ENCODE measurements around the gene SWT1. TPM values are rescaled to one million over a fixed set of nuclear protein-coding genes. Genes with fewer than 3 reads are reported as not detected.
"Not testable (repeated sequence)": the region's sequence is repeated elsewhere in the genome, so short reads cannot be mapped to it uniquely, and the experiment has no call there.

Gene SWT1
- total RNA-seq, 2 donors from 2014 or later: 5.9 to 6.1 TPM

GRCh38 chr1:185207170-185207569 lies 50.2 kb downstream of the SWT1 start:
- Mint-ChIP-seq H3K27me3 (ENCODE audit: low read depth) (no peaks in the 10 kb centered on the region), H3K36me3 (ENCODE audit: insufficient read depth in 2 of 2) (peaks cover 6 to 8% of the 10 kb centered on the region in 2 donors), H3K27ac (no peak overlapping the region), H3K9me3 (peaks cover 3 to 5% of the 10 kb centered on the region in 2 donors), H3K4me3 (no peak overlapping the region), H3K4me1 (ENCODE audit: low read depth) (no peaks in the 10 kb centered on the region)
- no peak for DNase-seq
- ATAC-seq (replicated peaks in 1 of 2): no peak

GRCh38 chr1:185207980-185208602 lies 51.1 kb downstream of the SWT1 start:
- Mint-ChIP-seq H3K4me1 (ENCODE audit: low read depth) (no peaks in the 10 kb centered on the region), H3K4me3 (no peak overlapping the region), H3K27me3 (ENCODE audit: low read depth) (no peaks in the 10 kb centered on the region), H3K27ac (no peak overlapping the region), H3K9me3 (peaks cover 3 to 6% of the 10 kb centered on the region in 2 donors), H3K36me3 (ENCODE audit: insufficient read depth in 2 of 2) (peaks cover 6 to 8% of the 10 kb centered on the region in 2 donors)
- ATAC-seq (replicated peaks in 1 of 2) (no peak), DNase-seq (no peak)

- Mint-ChIP-seq H3K36me3 (ENCODE audit: insufficient read depth in 2 of 2) (peaks cover 6 to 8% of the 10 kb centered on the region in 2 donors), H3K27me3 (ENCODE audit: low read depth) (no peaks in the 10 kb centered on the region), H3K27ac (no peak overlapping the region), H3K9me3 (peaks cover 3 to 6% of the 10 kb centered on the region in 2 donors), H3K4me3 (no peak overlapping the region), H3K4me1 (ENCODE audit: low read depth) (no peaks in the 10 kb centered on the region)
- no peak for DNase-seq
- no peak for ATAC-seq (replicated peaks in 1 of 2)
Observed at GRCh38 chr1:185208626-185209180, 51.7 kb downstream of the SWT1 start.

- H3K27me3 Mint-ChIP-seq (ENCODE audit: low read depth); H3K4me3 Mint-ChIP-seq; DNase-seq; ATAC-seq (replicated peaks in 1 of 2); H3K36me3 Mint-ChIP-seq (ENCODE audit: insufficient read depth in 2 of 2); H3K9me3 Mint-ChIP-seq; H3K4me1 Mint-ChIP-seq (ENCODE audit: low read depth); H3K27ac Mint-ChIP-seq: not testable (repeated sequence)
Observed at GRCh38 chr1:185209357-185209756, 52.4 kb downstream of the SWT1 start.

- Mint-ChIP-seq H3K4me1 (ENCODE audit: low read depth) (no peaks in the 10 kb centered on the region), H3K27ac (no peak overlapping the region), H3K27me3 (ENCODE audit: low read depth) (no peaks in the 10 kb centered on the region), H3K4me3 (no peak overlapping the region), H3K9me3 (peaks cover 3 to 6% of the 10 kb centered on the region in 2 donors), H3K36me3 (ENCODE audit: insufficient read depth in 2 of 2) (peaks cover 6 to 8% of the 10 kb centered on the region in 2 donors)
- no peak for ATAC-seq (replicated peaks in 1 of 2)
- no peak for DNase-seq
Observed at GRCh38 chr1:185213091-185213490, 56.1 kb downstream of the SWT1 start.

- H3K27ac Mint-ChIP-seq: no peak overlapping the region
- no peaks in the 10 kb centered on the region for H3K27me3 Mint-ChIP-seq (ENCODE audit: low read depth)
- DNase-seq (no peak), ATAC-seq (replicated peaks in 1 of 2) (no peak)
- no peak overlapping the region for H3K4me3 Mint-ChIP-seq
- peaks cover 0 to 2% of the 10 kb centered on the region in 2 donors for H3K9me3 Mint-ChIP-seq
- no peaks in the 10 kb centered on the region for H3K36me3 Mint-ChIP-seq (ENCODE audit: insufficient read depth in 2 of 2)
- no peaks in the 10 kb centered on the region for H3K4me1 Mint-ChIP-seq (ENCODE audit: low read depth)
Observed at GRCh38 chr1:185215911-185216310, 58.9 kb downstream of the SWT1 start.

GRCh38 chr1:185224132-185224531 lies 67.2 kb downstream of the SWT1 start:
- Mint-ChIP-seq H3K36me3 (ENCODE audit: insufficient read depth in 2 of 2) (peaks cover 3 to 7% of the 10 kb centered on the region in 2 donors), H3K27ac (peak overlapping the region; percentile 31), H3K27me3 (ENCODE audit: low read depth) (no peaks in the 10 kb centered on the region), H3K4me3 (no peak overlapping the region), H3K4me1 (ENCODE audit: low read depth) (no peaks in the 10 kb centered on the region), H3K9me3 (peaks cover 1 to 4% of the 10 kb centered on the region in 2 donors)
- no peak for DNase-seq
- ATAC-seq (replicated peaks in 1 of 2): no peak

- Mint-ChIP-seq H3K9me3 (peaks cover 1 to 4% of the 10 kb centered on the region in 2 donors), H3K36me3 (ENCODE audit: insufficient read depth in 2 of 2) (peaks cover 3 to 7% of the 10 kb centered on the region in 2 donors), H3K27ac (no peak overlapping the region), H3K27me3 (ENCODE audit: low read depth) (no peaks in the 10 kb centered on the region), H3K4me1 (ENCODE audit: low read depth) (no peaks in the 10 kb centered on the region), H3K4me3 (no peak overlapping the region)
- ATAC-seq (replicated peaks in 1 of 2) (no peak), DNase-seq (no peak)
Observed at GRCh38 chr1:185227161-185227560, 70.2 kb downstream of the SWT1 start.

- H3K36me3 Mint-ChIP-seq (ENCODE audit: insufficient read depth in 2 of 2): peaks cover 0 to 5% of the 10 kb centered on the region in 2 donors
- no peak for ATAC-seq (replicated peaks in 1 of 2)
- H3K4me1 Mint-ChIP-seq (ENCODE audit: low read depth): no peaks in the 10 kb centered on the region
- H3K9me3 Mint-ChIP-seq: peaks cover 1 to 4% of the 10 kb centered on the region in 2 donors
- no peak overlapping the region for H3K27ac Mint-ChIP-seq
- no peaks in the 10 kb centered on the region for H3K27me3 Mint-ChIP-seq (ENCODE audit: low read depth)
- H3K4me3 Mint-ChIP-seq: no peak overlapping the region
- DNase-seq: no peak
Observed at GRCh38 chr1:185228979-185229378, 72.0 kb downstream of the SWT1 start.

- Mint-ChIP-seq H3K4me3 (no peak overlapping the region), H3K27ac (no peak overlapping the region), H3K27me3 (ENCODE audit: low read depth) (no peaks in the 10 kb centered on the region), H3K4me1 (ENCODE audit: low read depth) (no peaks in the 10 kb centered on the region), H3K36me3 (ENCODE audit: insufficient read depth in 2 of 2) (no peaks in the 10 kb centered on the region), H3K9me3 (no peaks in the 10 kb centered on the region)
- DNase-seq (no peak), ATAC-seq (replicated peaks in 1 of 2) (no peak)
Observed at GRCh38 chr1:185229981-185230380, 73.0 kb downstream of the SWT1 start.

- H3K4me1 Mint-ChIP-seq (ENCODE audit: low read depth): no peaks in the 10 kb centered on the region
- no peak for DNase-seq
- no peak overlapping the region for H3K4me3 Mint-ChIP-seq
- H3K9me3 Mint-ChIP-seq: peaks cover 0 to 2% of the 10 kb centered on the region in 2 donors
- H3K36me3 Mint-ChIP-seq (ENCODE audit: insufficient read depth in 2 of 2): no peaks in the 10 kb centered on the region
- no peak overlapping the region for H3K27ac Mint-ChIP-seq
- H3K27me3 Mint-ChIP-seq (ENCODE audit: low read depth): no peaks in the 10 kb centered on the region
- peak; percentile 69 to 71 for ATAC-seq (replicated peaks in 1 of 2)
Observed at GRCh38 chr1:185232874-185233273, 75.9 kb downstream of the SWT1 start.

- not testable (repeated sequence) for H3K4me1 Mint-ChIP-seq (ENCODE audit: low read depth); H3K9me3 Mint-ChIP-seq; DNase-seq; ATAC-seq (replicated peaks in 1 of 2); H3K4me3 Mint-ChIP-seq; H3K27me3 Mint-ChIP-seq (ENCODE audit: low read depth); H3K27ac Mint-ChIP-seq; H3K36me3 Mint-ChIP-seq (ENCODE audit: insufficient read depth in 2 of 2)
Observed at GRCh38 chr1:185234183-185234582, 77.2 kb downstream of the SWT1 start.

- H3K36me3 Mint-ChIP-seq (ENCODE audit: insufficient read depth in 2 of 2); H3K27me3 Mint-ChIP-seq (ENCODE audit: low read depth); H3K4me3 Mint-ChIP-seq; H3K9me3 Mint-ChIP-seq; DNase-seq; H3K27ac Mint-ChIP-seq; ATAC-seq (replicated peaks in 1 of 2): not testable (repeated sequence)
- peaks cover 26% of the 10 kb centered on the region for H3K4me1 Mint-ChIP-seq (ENCODE audit: low read depth)
Observed at GRCh38 chr1:185237176-185237575, 80.2 kb downstream of the SWT1 start.

GRCh38 chr1:185237661-185238060 lies 80.7 kb downstream of the SWT1 start:
- Mint-ChIP-seq H3K4me1 (ENCODE audit: low read depth) (peaks cover 26% of the 10 kb centered on the region), H3K4me3 (no peak overlapping the region), H3K27ac (no peak overlapping the region), H3K36me3 (ENCODE audit: insufficient read depth in 2 of 2) (no peaks in the 10 kb centered on the region), H3K9me3 (peaks cover 0 to 2% of the 10 kb centered on the region in 2 donors), H3K27me3 (ENCODE audit: low read depth) (no peaks in the 10 kb centered on the region)
- no peak for DNase-seq
- no peak for ATAC-seq (replicated peaks in 1 of 2)

All from activated T-cell treated with anti-CD3 and anti-CD28 coated beads, Interleukin-2, amount 50 U/mL, for 72 hours (primary cell).